ENCODE results near the gene CAMK2D.

GRCh38 chr4:113575401-113575800 is 186.1 kb downstream of the CAMK2D start:
- TF ChIP-seq, protein P1, sequence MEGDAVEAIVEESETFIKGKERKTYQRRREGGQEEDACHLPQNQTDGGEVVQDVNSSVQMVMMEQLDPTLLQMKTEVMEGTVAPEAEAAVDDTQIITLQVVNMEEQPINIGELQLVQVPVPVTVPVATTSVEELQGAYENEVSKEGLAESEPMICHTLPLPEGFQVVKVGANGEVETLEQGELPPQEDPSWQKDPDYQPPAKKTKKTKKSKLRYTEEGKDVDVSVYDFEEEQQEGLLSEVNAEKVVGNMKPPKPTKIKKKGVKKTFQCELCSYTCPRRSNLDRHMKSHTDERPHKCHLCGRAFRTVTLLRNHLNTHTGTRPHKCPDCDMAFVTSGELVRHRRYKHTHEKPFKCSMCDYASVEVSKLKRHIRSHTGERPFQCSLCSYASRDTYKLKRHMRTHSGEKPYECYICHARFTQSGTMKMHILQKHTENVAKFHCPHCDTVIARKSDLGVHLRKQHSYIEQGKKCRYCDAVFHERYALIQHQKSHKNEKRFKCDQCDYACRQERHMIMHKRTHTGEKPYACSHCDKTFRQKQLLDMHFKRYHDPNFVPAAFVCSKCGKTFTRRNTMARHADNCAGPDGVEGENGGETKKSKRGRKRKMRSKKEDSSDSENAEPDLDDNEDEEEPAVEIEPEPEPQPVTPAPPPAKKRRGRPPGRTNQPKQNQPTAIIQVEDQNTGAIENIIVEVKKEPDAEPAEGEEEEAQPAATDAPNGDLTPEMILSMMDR (IDR thresholded peaks at IDR 0.05), result no peak
- TF ChIP-seq POLR2A (IDR thresholded peaks at IDR 0.05), result no peak
